NT2/D1 (cell line): ENCODE measurements around the gene PALLD.

Experiments
- SUZ12 ChIP-seq: IDR thresholded peaks from 2 replicates; pipeline ENCODE4 v1.6.1; 2011; ENCODE audit not compliant: insufficient read length, insufficient read depth; ENCODE audit errors: extremely low read depth
- YY1 ChIP-seq: IDR thresholded peaks from 2 replicates; pipeline ENCODE4 v1.6.1; 2011; ENCODE audit not compliant: insufficient read length, insufficient read depth
- ZNF274 ChIP-seq: IDR thresholded peaks from 2 replicates; pipeline ENCODE4 v1.6.1; 2011; ENCODE audit warnings: mild to moderate bottlenecking, low read depth, low read length

- TF ChIP-seq ZNF274 = no peak
- no peak for TF ChIP-seq SUZ12
- no peak for TF ChIP-seq YY1
These were observed 115.7 kb downstream of the PALLD start for GRCh38 chr4:168612450-168613135.
